Esophagus squamous epithelium (tissue), 4 donors: ENCODE measurements around the gene CDC27.

Experiments used
- POLR2A ChIP-seq, 4 donors: fragments of 450-650 bp; IDR thresholded peaks; one replicate each; pipeline ENCODE4 v1.6.1; 2017; ENCODE audit warnings: antibody characterized with exemption in 4 of 4, mild to moderate bottlenecking in 4 of 4, moderate library complexity in 3 of 4
- TF ChIP-seq, protein P1 (sequence below), 6 experiments: fragments of 450-650 bp in 4 of 6; fragments of 200-600 bp in 2 of 6; sonication (generic) in 2 of 6; IDR thresholded peaks; one replicate each; pipeline ENCODE4 v1.5.1; 2016 to 2019; ENCODE audit warnings: antibody characterized with exemption in 6 of 6, mild to moderate bottlenecking in 4 of 6, moderate library complexity in 4 of 6

DNA sequence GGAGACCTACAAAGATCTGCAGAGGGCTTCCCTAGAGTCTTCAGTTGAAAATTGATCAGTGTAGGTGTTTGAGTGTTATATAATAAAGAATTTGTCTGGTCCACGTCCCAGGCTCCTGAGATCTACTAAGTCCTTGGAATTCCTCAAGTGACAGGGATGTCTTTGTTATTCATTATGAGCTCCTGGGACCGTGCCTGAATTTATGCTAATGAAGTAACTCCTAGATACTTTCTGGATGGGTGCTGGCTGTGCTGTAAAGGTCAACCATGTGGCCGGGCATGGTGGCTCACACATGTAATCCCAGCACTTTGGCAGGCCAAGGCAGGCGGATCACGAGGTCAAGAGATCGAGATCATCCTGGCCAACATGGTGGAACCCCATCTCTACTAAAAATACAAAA, 43.7 kb downstream of the CDC27 start:
- TF ChIP-seq, protein P1, sequence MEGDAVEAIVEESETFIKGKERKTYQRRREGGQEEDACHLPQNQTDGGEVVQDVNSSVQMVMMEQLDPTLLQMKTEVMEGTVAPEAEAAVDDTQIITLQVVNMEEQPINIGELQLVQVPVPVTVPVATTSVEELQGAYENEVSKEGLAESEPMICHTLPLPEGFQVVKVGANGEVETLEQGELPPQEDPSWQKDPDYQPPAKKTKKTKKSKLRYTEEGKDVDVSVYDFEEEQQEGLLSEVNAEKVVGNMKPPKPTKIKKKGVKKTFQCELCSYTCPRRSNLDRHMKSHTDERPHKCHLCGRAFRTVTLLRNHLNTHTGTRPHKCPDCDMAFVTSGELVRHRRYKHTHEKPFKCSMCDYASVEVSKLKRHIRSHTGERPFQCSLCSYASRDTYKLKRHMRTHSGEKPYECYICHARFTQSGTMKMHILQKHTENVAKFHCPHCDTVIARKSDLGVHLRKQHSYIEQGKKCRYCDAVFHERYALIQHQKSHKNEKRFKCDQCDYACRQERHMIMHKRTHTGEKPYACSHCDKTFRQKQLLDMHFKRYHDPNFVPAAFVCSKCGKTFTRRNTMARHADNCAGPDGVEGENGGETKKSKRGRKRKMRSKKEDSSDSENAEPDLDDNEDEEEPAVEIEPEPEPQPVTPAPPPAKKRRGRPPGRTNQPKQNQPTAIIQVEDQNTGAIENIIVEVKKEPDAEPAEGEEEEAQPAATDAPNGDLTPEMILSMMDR (IDR thresholded peaks at IDR 0.05): no peak
- no peak for TF ChIP-seq POLR2A (IDR thresholded peaks at IDR 0.05)
